IMR-90 (cell line): ENCODE results near the gene GPATCH8. TPM values are rescaled to one million over a fixed set of nuclear protein-coding genes. Genes with fewer than 3 reads are reported as not detected.

Source experiments
- ATAC-seq: fragments of 200-7000 bp; cut with Tn5 transposase; 2 replicates; pipeline ENCODE4 v1.9.1; 2020; ENCODE audit warnings: low read depth, mild to moderate bottlenecking, moderate library complexity
- BruUV-seq: library from RNA; stranded (reverse); fragments of 400-500 nt; replicated peaks from 2 replicates; lab custom pipeline; 2021; lab: Mats Ljungman, UMichigan
- CTCF ChIA-PET: fragments of 300-600 bp; formaldehyde crosslinking; extraction: SDS; loops from one replicate; lab custom pipeline; 2021; ENCODE audit warnings: antibody characterized with exemption; lab: Yijun Ruan, JAX
- POLR2A ChIA-PET: fragments of 300-600 bp; sonication (Branson Sonifier 250); formaldehyde crosslinking; loops from one replicate; lab custom pipeline; 2022; ENCODE audit warnings: antibody characterized with exemption; ENCODE audit not compliant: unreplicated experiment; lab: Charles Lee
- DNase-seq: peaks from one replicate; pipeline ENCODE4 v3.0.0; 2013
- H2AFZ ChIP-seq: replicated peaks from 2 replicates; pipeline ENCODE3; 2013; ENCODE audit warnings: low read length, mild to moderate bottlenecking; ENCODE audit not compliant: poor library complexity
- H2AK5ac ChIP-seq: 2 replicates; pipeline ENCODE4 v1.6.1; 2013; ENCODE audit warnings: low read depth, low read length, inconsistent platforms
- H2AK9ac ChIP-seq: replicated peaks from 2 replicates; pipeline ENCODE3; 2013; ENCODE audit warnings: mild to moderate bottlenecking, low read depth, low read length, moderate library complexity; ENCODE audit not compliant: poor library complexity
- H2BK120ac ChIP-seq: 2 replicates; pipeline ENCODE4 v1.6.1; 2013; ENCODE audit warnings: low read depth, low read length, inconsistent platforms
- H2BK15ac ChIP-seq: 3 replicates; pipeline ENCODE4 v1.6.1; 2013; ENCODE audit warnings: low read depth, low read length, inconsistent platforms
- H2BK20ac ChIP-seq: 2 replicates; pipeline ENCODE4 v1.6.1; 2013; ENCODE audit warnings: low read depth, mild to moderate bottlenecking, inconsistent platforms, low read length, moderate library complexity
- H2BK5ac ChIP-seq: 2 replicates; pipeline ENCODE4 v1.6.1; 2013; ENCODE audit warnings: mild to moderate bottlenecking, low read depth, low read length, inconsistent platforms; ENCODE audit not compliant: poor library complexity, severe bottlenecking
- H3K14ac ChIP-seq: replicated peaks from 2 replicates; pipeline ENCODE4 v1.6.1; 2013; ENCODE audit warnings: low read depth, low read length, inconsistent platforms
- H3K18ac ChIP-seq: 2 replicates; pipeline ENCODE4 v1.6.1; 2013; ENCODE audit warnings: low read depth, low read length, control low read depth
- H3K23ac ChIP-seq: 2 replicates; pipeline ENCODE4 v1.6.1; 2013; ENCODE audit warnings: low read depth, low read length, inconsistent platforms
- H3K27ac ChIP-seq: 2 replicates; pipeline ENCODE4 v1.5.1; 2013; ENCODE audit warnings: mild to moderate bottlenecking, control low read depth, low read length; ENCODE audit not compliant: insufficient read depth
- H3K27me3 ChIP-seq: 2 replicates; pipeline ENCODE4 v1.6.1; 2013; ENCODE audit warnings: low read length; ENCODE audit not compliant: control insufficient read depth, insufficient read depth
- H3K36me3 ChIP-seq: 2 replicates; pipeline ENCODE4 v1.6.1; 2013; ENCODE audit warnings: low read length, mixed read lengths; ENCODE audit not compliant: control insufficient read depth, insufficient read depth
- H3K4ac ChIP-seq: 2 replicates; pipeline ENCODE4 v1.6.1; 2013; ENCODE audit warnings: low read depth, low read length, inconsistent platforms
- H3K4me1 ChIP-seq: 2 replicates; pipeline ENCODE4 v1.6.1; 2013; ENCODE audit warnings: low read length, mixed read lengths; ENCODE audit not compliant: control insufficient read depth, insufficient read depth
- H3K4me2 ChIP-seq: 2 replicates; pipeline ENCODE4 v1.6.1; 2013; ENCODE audit warnings: low read depth, mild to moderate bottlenecking, control low read depth, low read length, moderate library complexity
- H3K4me3 ChIP-seq: 2 replicates; pipeline ENCODE4 v1.5.1; 2013; ENCODE audit warnings: low read depth, mild to moderate bottlenecking, control low read depth, low read length, moderate library complexity; ENCODE audit not compliant: insufficient read depth
- H3K56ac ChIP-seq: 2 replicates; pipeline ENCODE4 v1.6.1; 2013; ENCODE audit warnings: low read length, inconsistent platforms; ENCODE audit not compliant: insufficient read depth; ENCODE audit errors: extremely low read depth
- H3K79me1 ChIP-seq, 2 experiments: 2 replicates each; pipeline ENCODE4 v1.6.1; 2013; ENCODE audit warnings: low read length in 2 of 2, inconsistent platforms in 1 of 2, low read depth in 1 of 2
- H3K9ac ChIP-seq: 2 replicates; pipeline ENCODE4 v1.6.1; 2013; ENCODE audit warnings: low read depth, low read length, control low read depth
- H3K9me1 ChIP-seq: 2 replicates; pipeline ENCODE4 v1.6.1; 2013; ENCODE audit warnings: low read length, inconsistent platforms; ENCODE audit not compliant: insufficient read depth
- H3K9me3 ChIP-seq: 2 replicates; pipeline ENCODE4 v1.6.1; 2013; ENCODE audit warnings: low read length; ENCODE audit not compliant: control insufficient read depth, insufficient read depth
- H4K20me1 ChIP-seq: 2 replicates; pipeline ENCODE4 v1.6.1; 2013; ENCODE audit warnings: low read length, inconsistent platforms; ENCODE audit not compliant: insufficient read depth
- H4K5ac ChIP-seq: 2 replicates; pipeline ENCODE4 v1.6.1; 2013; ENCODE audit warnings: mild to moderate bottlenecking, low read depth, low read length, control low read depth
- H4K8ac ChIP-seq, 2 experiments: 2 replicates each; pipeline ENCODE4 v1.6.1; 2013; ENCODE audit warnings: low read depth in 2 of 2, low read length in 2 of 2, control low read depth in 1 of 2, inconsistent platforms in 1 of 2
- H4K91ac ChIP-seq: 2 replicates; pipeline ENCODE4 v1.6.1; 2013; ENCODE audit warnings: low read depth, low read length, inconsistent platforms; ENCODE audit not compliant: insufficient read depth
- RAD21 ChIP-seq: IDR thresholded peaks from 2 replicates; pipeline ENCODE4 v1.6.1; 2012; ENCODE audit warnings: low read length, improper control_type of control experiment
- WGBS, 2 experiments: methylation state at CpG; one replicate each; pipeline versions ENCODE4 v1.1.5 to v1.1.7; 2013; ENCODE audit warnings: missing lambda C conversion rate in 2 of 2; ENCODE audit not compliant: insufficient read length in 1 of 2; ENCODE audit errors: extremely low coverage in 2 of 2; 5-methylcytosine and 5-hydroxymethylcytosine counted together
- dilution Hi-C: fragments of 300-500 bp; cut with HindIII; formaldehyde crosslinking; loops from one replicate; pipeline ENCODE4 v1.14.3; 2018; ENCODE audit warnings: low sequenced_read_pairs; ENCODE audit not compliant: unreplicated experiment
- in situ Hi-C: fragments of 300-500 bp; cut with MboI; formaldehyde crosslinking; loops from 3 replicates; pipeline ENCODE4 v1.14.3; 2019; ENCODE audit warnings: low sequenced_read_pairs, inconsistent platforms, mixed read lengths
- intact Hi-C: fragments of 100-400 bp; cut with micrococcal nuclease; formaldehyde crosslinking; loops from 2 replicates; pipeline ENCODE4 v1.10.0; 2022
- polyA plus RNA-seq, 3 experiments: library from polyadenylated mRNA; depleted of rRNA; stranded (reverse); fragments of >200 nt; gene quantifications; 2 replicates each; pipeline ENCODE4 v1.2.3, GENCODE V29; 2012; ENCODE audit warnings: low replicate concordance in 1 of 3
- total RNA-seq: library from RNA; depleted of rRNA; stranded (reverse); fragments of >200 nt; gene quantifications from 2 replicates; pipeline ENCODE4 v1.2.3, GENCODE V29; 2012

GPATCH8 gene
- total and polyA plus RNA-seq, 2 of the 4 experiments (the other 2 are of a cell fraction): 8.8 to 13.2 TPM

DNA sequence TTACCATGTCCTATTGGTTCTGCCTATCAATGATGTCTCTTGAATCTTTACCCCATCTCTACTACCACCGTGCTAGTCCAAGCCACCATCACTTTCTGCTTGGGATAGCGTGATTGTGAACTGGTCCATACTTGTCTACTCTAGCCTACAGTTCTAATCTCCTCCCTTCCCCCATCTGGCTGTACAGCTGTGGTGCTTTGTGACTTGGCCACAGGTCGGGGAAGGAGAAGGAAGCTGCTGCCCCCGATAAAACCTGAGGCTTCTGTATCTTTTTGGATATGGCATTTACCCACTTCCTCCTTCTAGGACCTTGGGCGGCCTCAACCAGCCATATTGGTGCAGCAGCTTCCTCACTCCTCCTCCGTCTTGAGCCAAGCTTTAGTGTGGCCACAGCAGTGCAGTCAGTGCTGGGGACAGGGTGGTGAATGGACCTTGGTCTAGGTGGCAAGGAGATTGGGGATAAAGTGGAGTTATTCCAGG, 113.4 kb downstream of the GPATCH8 start:
- Histone ChIP-seq H2BK15ac (no peak overlapping the region), H3K56ac (no peak overlapping the region), H3K27ac (no peak overlapping the region), H3K4me3 (no peak overlapping the region), H3K27me3 (peaks cover 4% of the 10 kb centered on the region), H2BK20ac (no peak overlapping the region), H4K20me1 (no peaks in the 10 kb centered on the region), H3K36me3 (no peaks in the 10 kb centered on the region), H3K4ac (no peak overlapping the region), H4K91ac (no peak overlapping the region), H4K5ac (no peak overlapping the region), H3K14ac (no peak overlapping the region), H2AFZ (no peak overlapping the region), H3K9me1 (no peaks in the 10 kb centered on the region), H2BK120ac (no peak overlapping the region), H3K79me1 (no peaks in the 10 kb centered on the region), H3K4me2 (no peak overlapping the region), H3K9me3 (no peaks in the 10 kb centered on the region), H3K18ac (no peak overlapping the region), H2AK9ac (no peak overlapping the region), H4K8ac (no peak overlapping the region), H2AK5ac (no peak overlapping the region), H3K4me1 (peaks cover 2% of the 10 kb centered on the region; the same call in 1 of the 2 replicates), H3K9ac (no peak overlapping the region), H2BK5ac (no peak overlapping the region), H3K23ac (no peak overlapping the region)
- CTCF ChIA-PET: interaction anchor here (0.6 kb wide), 1 partner anchor 11 kb away, joined by 3 read pairs; no protein-coding TSS in a partner anchor
- no peak for ATAC-seq
- 100% methylated on average over 1 of the region's 6 CpGs; no CpG with 5 or more reads in 1 of the 2 experiments for WGBS, 2 experiments
- POLR2A ChIA-PET: no interaction called here
- BruUV-seq: no TSS peak
- in situ Hi-C loops (no loop called here), dilution Hi-C loops (no loop called here), intact Hi-C loops (no loop called here)
- no peak for DNase-seq
- no peak for TF ChIP-seq RAD21
